GM11168 (cell line): ENCODE measurements around the gene ATF7.
"Not testable (repeated sequence)": the region's sequence is repeated elsewhere in the genome, so short reads cannot be mapped to it uniquely, and the experiment has no call there.

Experiments used
- in situ Hi-C: fragments of 300-500 bp; cut with MboI; formaldehyde crosslinking; loops from one replicate; pipeline ENCODE4 v1.12.0; 2022; ENCODE audit warnings: low sequenced_read_pairs; ENCODE audit not compliant: unreplicated experiment

ATF7 gene

DNA sequence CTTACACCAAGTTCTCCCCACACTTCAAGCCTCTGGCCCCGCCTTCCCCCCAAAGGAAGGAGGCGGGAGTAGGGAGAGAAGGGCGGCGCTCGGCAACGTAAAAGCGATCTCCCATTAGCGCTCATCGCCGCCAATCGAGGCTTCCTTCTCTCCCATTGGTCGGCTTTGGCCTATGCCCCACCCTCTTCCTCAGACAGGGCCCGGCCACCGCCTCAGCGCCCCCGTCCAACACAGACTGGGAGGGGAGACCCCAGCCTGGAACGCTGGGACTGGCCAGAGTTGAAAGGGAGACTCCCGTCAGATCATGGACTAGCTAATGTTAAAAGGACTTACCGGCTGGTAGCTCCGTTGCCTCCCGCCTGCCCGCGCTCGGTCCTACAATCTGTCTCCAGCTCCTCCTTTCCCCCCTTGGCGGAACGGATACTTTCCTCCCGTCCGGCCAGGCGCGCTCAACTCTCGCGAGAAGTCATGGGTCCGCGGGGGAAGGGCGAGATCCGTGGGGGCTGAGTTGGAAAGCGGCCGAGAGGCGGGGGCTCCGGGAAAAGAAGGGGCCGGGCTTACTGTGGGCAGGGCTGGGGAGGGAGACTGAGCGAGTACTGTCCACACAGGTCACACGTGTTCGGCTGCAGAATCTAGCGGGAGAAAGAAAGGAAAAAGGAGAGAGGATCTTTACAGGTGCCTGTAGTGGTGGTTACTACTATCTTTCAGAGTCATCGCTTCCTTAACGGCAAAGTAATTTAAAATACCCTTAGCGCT, at the start of gene ATF7:
ATF7 (minus strand) TSS at position 437 of the 756 bp plus-strand sequence. CDS start 25,382 bp downstream, outside the sequence.
- in situ Hi-C loops: no loop called here

DNA sequence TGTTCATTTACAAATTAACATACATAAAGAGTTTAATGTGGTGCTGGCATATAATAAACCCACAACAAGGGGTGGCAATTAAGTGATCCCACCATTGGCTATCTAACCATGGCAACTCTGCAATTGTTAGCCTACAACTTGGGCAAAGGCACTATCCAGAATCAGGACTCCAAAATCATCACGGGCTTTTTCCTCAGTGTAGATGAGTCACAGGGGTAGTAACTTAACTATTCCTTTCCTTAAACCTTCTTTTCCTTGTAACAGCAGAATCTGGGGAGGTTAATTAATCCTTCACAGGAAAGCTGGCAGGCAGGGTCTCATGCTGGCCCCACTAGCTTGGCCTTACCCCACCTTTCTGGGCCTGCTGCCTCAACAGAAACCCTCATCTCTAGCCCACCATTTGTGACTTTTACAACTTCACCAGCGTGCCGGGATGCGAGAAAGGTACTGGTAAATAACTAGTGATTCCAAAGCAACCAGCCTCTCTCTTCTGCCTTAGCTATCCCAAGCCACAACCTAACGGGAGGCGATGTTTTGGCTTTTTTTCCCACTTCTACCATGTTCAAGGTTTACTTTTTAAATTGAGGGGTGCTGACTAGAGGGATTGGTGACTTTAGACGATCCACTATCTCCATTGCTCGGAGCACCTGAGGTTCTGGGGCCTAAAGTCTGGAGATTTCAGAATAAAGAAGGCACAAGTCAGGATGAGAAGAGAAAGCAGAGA, 49.0 kb upstream of the ATF7 start:
- in situ Hi-C loops: loop anchor here (5.0 kb wide), 1 partner anchor 148 kb away; no protein-coding TSS in a partner anchor

- in situ Hi-C loops: no loop called here
These were observed 44.8 kb upstream of the ATF7 start for GRCh38 chr12:53670971-53671370.

GRCh38 chr12:53670308-53670707, 44.1 kb upstream of the ATF7 start:
- in situ Hi-C loops: no loop called here

GRCh38 chr12:53667080-53667479, 40.9 kb upstream of the ATF7 start:
- in situ Hi-C loops: no loop called here

- in situ Hi-C loops: no loop called here
These were observed 38.8 kb upstream of the ATF7 start for GRCh38 chr12:53664936-53665335.

GRCh38 chr12:53664191-53664590, 38.0 kb upstream of the ATF7 start:
- in situ Hi-C loops: no loop called here

- in situ Hi-C loops: no loop called here
These were observed 33.9 kb upstream of the ATF7 start for GRCh38 chr12:53660041-53660440.

GRCh38 chr12:53659571-53659981, 33.4 kb upstream of the ATF7 start:
- in situ Hi-C loops: no loop called here

- in situ Hi-C loops: no loop called here
These were observed 32.9 kb upstream of the ATF7 start for GRCh38 chr12:53659011-53659551.

- in situ Hi-C loops: no loop called here
These were observed 30.9 kb upstream of the ATF7 start for GRCh38 chr12:53657041-53657440.

GRCh38 chr12:53653595-53653994, 27.4 kb upstream of the ATF7 start:
- in situ Hi-C loops: no loop called here

DNA sequence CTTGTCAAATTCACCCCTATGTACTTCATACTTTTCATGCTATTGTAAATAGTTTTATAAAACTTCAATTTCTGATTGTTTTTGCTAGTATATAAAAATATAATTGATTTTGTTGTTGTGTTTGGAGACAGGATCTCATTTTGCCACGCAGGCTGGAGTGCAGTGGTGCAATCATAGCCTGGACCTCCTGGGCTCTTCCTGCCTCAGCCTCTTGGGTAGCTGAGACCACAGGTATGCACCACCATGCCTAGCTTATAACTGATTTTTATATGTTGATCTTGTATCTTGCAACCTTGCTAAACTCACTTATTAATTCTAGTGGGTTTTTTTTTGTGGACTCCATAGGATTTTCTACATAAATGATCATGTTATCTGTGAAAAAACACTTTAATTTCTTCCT, 26.2 kb upstream of the ATF7 start:
- in situ Hi-C loops: no loop called here

DNA sequence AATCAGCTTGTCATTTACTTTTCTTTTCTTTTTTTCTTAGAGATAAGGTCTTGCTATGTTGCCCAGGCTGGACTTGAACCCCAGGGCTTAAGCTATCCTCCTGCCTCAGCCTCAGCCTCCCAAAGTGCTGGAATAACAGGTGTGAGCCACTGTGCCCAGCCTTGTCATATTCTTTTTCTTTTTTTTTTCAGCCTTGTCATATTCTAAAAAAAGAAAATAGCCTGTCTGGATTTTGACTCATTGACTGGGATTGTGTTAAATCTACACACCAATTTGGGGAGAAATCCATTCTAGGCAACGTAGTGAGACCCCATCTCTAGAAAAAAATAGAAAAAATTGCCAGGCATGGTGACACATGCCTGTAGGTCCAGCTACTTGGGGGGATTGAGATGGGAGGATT, 25.6 kb upstream of the ATF7 start:
- in situ Hi-C loops: no loop called here

- in situ Hi-C loops: not testable (repeated sequence)
These were observed 20.1 kb upstream of the ATF7 start for GRCh38 chr12:53646300-53646699.

DNA sequence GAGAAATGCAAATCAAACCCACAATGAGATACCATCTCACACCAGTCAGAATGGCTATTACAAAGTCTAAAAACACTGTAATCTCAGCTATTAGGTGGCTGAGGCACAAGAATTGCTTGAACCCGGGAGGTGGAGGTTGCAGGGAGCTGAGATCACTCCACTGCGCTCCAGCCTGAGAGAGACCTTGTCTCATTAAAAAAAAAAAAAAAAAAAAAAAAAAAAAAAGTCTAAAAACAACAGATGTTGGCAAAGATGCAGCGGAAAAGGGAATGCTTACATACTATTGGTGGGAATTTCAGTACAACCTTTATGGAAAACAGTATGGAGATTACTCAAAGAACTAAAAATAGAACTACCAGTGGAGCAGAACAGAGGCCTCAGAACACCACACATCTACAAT, 19.0 kb upstream of the ATF7 start:
- in situ Hi-C loops: no loop called here

GRCh38 chr12:53644133-53644532, 18.0 kb upstream of the ATF7 start:
- in situ Hi-C loops: no loop called here

- in situ Hi-C loops: no loop called here
These were observed 17.2 kb upstream of the ATF7 start for GRCh38 chr12:53643232-53643979.

DNA sequence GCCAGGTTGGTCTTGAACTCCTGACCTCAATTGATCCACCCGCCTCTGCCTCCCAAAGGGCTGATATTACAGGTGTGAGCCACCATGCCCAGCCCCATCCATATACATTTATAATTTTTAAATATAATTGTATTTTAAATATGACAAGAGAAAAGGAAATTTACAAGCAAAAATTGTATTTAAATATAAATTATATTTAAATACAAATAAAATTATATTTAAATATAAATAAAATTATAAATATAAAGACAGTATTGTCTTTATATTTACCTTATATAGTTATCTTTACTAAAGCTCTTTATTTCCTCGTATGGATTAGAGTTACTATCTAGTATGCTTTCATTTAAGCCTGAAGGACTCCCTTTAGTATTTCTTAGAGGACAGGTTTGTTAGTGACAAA, 11.9 kb upstream of the ATF7 start:
- in situ Hi-C loops: no loop called here

GRCh38 chr12:53636641-53637040, 10.5 kb upstream of the ATF7 start:
- in situ Hi-C loops: no loop called here

GRCh38 chr12:53635708-53636107, 9.5 kb upstream of the ATF7 start:
- in situ Hi-C loops: not testable (repeated sequence)
